PC-3 (cell line): ENCODE data around the gene TAOK1.

ENCODE experiments used
- CTCF ChIP-seq: fragments of 300-600 bp; sonication (generic); conservative IDR thresholded peaks from 2 replicates; pipeline ENCODE4 v1.5.1; 2017; ENCODE audit warnings: antibody characterized with exemption, low read depth, mild to moderate bottlenecking, low read length
- EZH2 ChIP-seq: fragments of 300-600 bp; sonication (generic); IDR thresholded peaks from one replicate; pipeline ENCODE4 v1.6.1; 2017; ENCODE audit warnings: antibody characterized with exemption, mild to moderate bottlenecking, low read length; ENCODE audit not compliant: unreplicated experiment

- TF ChIP-seq EZH2 (no peak), CTCF (no peak)
These were observed 11.7 kb upstream of the TAOK1 start for GRCh38 chr17:29378500-29378899.
